WI38 (cell line): Measurements from ENCODE around the gene CAD.
A peak's percentile ranks its signal among the peaks of the same experiment; 100 is the strongest.
"Not testable (repeated sequence)": the region's sequence is repeated elsewhere in the genome, so short reads cannot be mapped to it uniquely, and the experiment has no call there.

Experiments used
- H3K4me3 ChIP-seq: 2 replicates; pipeline ENCODE4 v1.5.1; 2011; ENCODE audit warnings: low read depth, mild to moderate bottlenecking, control low read depth, low read length
- TF ChIP-seq, protein P1 (sequence below): IDR thresholded peaks from 2 replicates; pipeline ENCODE4 v1.5.1; 2012; ENCODE audit warnings: low read depth, mild to moderate bottlenecking, control low read depth, low read length

Gene CAD

DNA sequence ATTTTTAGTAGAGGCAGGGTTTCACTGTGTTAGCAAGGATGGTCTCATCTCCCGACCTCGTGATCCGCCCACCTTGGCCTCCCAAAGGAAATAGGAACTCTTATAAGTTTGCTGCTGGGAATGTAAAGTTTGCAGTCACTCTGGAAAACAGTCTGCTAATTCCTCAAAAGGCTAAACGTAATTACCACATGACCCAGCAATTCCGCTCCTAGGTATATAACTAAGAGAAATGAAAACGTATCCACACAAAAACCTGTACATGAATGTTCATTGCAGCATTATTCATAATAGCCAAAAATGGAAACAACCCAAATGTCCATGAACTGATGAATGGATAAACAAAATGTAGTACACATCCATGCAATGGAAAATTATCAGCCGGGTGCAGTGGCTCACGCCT, 27.2 kb upstream of the CAD start:
- TF ChIP-seq, protein P1, sequence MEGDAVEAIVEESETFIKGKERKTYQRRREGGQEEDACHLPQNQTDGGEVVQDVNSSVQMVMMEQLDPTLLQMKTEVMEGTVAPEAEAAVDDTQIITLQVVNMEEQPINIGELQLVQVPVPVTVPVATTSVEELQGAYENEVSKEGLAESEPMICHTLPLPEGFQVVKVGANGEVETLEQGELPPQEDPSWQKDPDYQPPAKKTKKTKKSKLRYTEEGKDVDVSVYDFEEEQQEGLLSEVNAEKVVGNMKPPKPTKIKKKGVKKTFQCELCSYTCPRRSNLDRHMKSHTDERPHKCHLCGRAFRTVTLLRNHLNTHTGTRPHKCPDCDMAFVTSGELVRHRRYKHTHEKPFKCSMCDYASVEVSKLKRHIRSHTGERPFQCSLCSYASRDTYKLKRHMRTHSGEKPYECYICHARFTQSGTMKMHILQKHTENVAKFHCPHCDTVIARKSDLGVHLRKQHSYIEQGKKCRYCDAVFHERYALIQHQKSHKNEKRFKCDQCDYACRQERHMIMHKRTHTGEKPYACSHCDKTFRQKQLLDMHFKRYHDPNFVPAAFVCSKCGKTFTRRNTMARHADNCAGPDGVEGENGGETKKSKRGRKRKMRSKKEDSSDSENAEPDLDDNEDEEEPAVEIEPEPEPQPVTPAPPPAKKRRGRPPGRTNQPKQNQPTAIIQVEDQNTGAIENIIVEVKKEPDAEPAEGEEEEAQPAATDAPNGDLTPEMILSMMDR, result no peak

DNA sequence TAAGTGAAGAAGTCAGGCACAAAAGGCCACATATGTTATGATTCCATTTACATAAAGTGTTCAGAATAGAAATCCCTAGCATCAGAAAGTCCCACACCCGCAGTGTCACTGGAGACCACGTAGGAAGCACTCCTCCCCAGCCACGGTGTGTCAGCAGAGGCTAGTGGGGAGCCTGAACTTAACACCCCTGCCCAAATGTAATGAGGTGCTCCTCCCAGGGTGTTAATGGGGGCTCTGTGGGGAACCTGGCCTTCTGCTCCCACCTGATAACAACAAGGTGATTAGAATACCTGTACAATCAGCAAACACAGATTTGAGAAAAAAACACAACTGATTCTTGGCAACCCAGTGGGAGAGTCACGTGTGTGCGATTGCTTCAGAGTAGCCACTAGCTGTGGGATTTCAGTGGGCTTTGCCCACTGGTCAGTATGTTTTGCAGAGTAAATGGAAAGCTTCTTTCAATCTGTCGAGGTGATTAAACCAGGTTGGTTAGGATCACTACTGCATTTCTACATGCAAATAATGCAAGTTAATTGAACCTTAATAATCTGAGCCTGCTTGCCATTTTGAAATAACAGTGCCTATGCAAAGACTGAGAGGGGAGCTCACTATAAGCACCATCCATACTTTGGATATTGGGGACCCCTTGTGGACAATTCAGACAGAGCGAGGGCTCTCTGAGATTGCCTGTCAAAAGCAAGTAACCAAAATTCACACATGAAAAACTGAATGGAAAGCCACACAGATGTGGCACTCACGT, 25.9 kb upstream of the CAD start:
- TF ChIP-seq, protein P1, result peak; percentile 62
- no peak overlapping the region for H3K4me3 ChIP-seq

More for the DNA sequence above, 27.2 kb upstream of the CAD start:
- H3K4me3 ChIP-seq, result no peak overlapping the region

DNA sequence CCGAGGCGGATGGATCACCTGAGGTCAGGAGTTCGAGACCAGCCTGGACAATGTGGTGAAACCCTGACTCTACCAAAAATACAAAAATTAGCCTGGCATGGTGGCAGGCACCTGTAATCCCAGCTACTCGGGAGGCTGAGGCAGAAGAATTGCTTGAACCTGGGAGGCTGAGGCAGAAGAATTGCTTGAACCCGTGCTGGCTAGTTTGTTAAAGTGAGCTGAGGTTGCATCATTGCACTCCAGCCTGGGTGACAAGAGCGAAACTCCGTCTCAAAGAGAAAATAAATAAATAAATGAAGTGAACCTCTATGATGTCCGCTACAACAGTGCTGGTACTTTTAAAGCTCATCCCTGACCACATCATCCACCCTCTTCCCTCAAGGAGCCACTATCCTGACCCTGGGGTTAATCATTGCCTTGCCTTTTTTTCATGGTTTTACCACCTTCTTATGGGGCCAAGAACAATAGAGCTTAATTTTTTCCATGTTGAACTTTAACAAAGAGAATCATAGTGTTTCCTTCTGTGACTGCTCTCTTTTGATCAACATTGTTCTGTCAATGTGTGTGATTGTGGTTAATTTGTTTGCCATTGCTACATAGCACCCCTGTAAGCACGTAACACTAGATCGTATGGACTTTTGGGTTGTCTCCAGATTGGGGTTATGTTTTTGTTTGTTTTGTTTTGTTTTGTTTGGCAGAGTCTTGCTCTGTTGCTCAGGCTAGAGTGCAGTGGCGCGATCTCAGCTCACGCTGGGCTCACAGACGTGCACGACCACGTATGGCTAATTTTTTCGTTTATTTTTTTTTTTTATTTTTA, 22.4 kb upstream of the CAD start:
- no peak overlapping the region for H3K4me3 ChIP-seq
- TF ChIP-seq, protein P1, result no peak

DNA sequence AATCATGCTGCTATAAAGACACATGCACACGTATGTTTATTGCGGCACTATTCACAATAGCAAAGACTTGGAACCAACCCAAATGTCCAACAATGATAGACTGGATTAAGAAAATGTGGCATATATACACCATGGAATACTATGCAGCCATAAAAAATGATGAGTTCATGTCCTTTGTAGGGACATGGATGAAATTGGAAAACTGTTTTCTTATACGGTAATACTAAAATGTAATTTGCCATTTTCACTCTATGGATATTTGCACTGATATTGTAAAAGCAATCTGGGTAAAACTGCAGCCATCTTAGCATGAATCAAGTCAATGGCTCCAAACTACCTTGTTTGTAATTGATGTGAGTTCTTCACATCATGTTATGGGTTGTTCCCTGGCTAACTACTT, 21.4 kb upstream of the CAD start:
- H3K4me3 ChIP-seq, result not testable (repeated sequence)

DNA sequence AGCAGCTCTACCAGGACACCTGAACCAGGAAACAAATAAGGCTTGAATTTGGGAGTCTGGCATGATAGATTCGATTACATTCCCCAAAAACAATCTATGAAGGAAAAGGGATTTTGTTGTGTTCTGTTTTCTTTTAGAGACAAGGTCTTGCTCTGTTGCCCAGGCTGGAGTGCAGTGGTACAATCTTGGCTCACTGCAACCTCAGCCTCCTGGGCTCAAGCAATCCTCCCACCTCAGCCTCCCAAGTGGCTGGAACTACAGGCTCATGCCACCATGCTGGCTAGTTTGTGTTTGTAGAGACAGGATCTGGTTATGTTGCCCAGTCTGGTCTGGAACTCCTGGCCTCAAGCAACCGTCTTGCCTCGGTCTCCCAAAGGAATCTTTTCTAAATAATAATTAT, 19.1 kb upstream of the CAD start:
- not testable (repeated sequence) for H3K4me3 ChIP-seq

- TF ChIP-seq, protein P1, result no peak
- no peak overlapping the region for H3K4me3 ChIP-seq
Measured at GRCh38 chr2:27198627-27199026, 18.5 kb upstream of the CAD start.

- H3K4me3 ChIP-seq, result no peak overlapping the region
- TF ChIP-seq, protein P1, result no peak
Measured at GRCh38 chr2:27199241-27199640, 17.9 kb upstream of the CAD start.

DNA sequence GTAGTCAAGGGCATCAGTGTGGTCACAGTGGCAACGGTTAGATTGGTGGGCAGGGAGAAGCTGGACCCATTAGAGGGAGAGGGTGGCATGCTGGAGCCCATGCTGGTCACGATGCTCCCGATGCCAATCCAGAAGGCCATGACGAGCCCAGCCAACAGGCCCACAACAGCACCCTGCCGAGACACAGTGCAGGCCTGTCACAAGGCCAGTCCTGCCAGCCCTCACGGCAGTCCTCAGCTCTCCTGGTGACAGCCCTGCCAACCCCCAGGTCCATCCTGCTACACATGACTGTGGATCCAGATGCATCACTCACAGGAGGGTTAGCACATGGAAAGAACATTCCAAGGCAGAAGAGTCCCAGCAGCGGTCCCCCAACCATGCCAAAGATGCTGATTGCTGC, 15.5 kb upstream of the CAD start:
- TF ChIP-seq, protein P1, result no peak
- no peak overlapping the region for H3K4me3 ChIP-seq
